GM19397 (cell line): ENCODE results near the gene KANK4.
"Not testable (repeated sequence)": the region's sequence is repeated elsewhere in the genome, so short reads cannot be mapped to it uniquely, and the experiment has no call there.

Experiments used
- ATAC-seq: cut with Tn5 transposase; IDR thresholded peaks from one replicate; pipeline ENCODE4 v1.9.1; 2021; ENCODE audit warnings: mild to moderate bottlenecking, moderate library complexity; ENCODE audit not compliant: unreplicated experiment

KANK4 gene

GRCh38 chr1:62274496-62275485 lies 44.4 kb downstream of the KANK4 start:
- ATAC-seq, result no peak

- no peak for ATAC-seq
Measured at GRCh38 chr1:62273953-62274352, 45.3 kb downstream of the KANK4 start.

GRCh38 chr1:62271948-62272728 lies 47.1 kb downstream of the KANK4 start:
- ATAC-seq, result peak; percentile 92

- ATAC-seq, result no peak
Measured at GRCh38 chr1:62271134-62271533, 48.1 kb downstream of the KANK4 start.

GRCh38 chr1:62269851-62270495 lies 49.3 kb downstream of the KANK4 start:
- ATAC-seq, result no peak

GRCh38 chr1:62269439-62269838 lies 49.8 kb downstream of the KANK4 start:
- ATAC-seq, result no peak

GRCh38 chr1:62268315-62268714 lies 50.9 kb downstream of the KANK4 start:
- ATAC-seq, result no peak

- ATAC-seq, result no peak
Measured at GRCh38 chr1:62265956-62266935, 53.0 kb downstream of the KANK4 start.

GRCh38 chr1:62263814-62264353 lies 55.4 kb downstream of the KANK4 start:
- ATAC-seq, result no peak

GRCh38 chr1:62263006-62263813 lies 56.0 kb downstream of the KANK4 start:
- ATAC-seq, result no peak

GRCh38 chr1:62260688-62261087 lies 58.5 kb downstream of the KANK4 start:
- no peak for ATAC-seq

- ATAC-seq, result no peak
Measured at GRCh38 chr1:62259551-62259950, 59.7 kb downstream of the KANK4 start.

- ATAC-seq, result no peak
Measured at GRCh38 chr1:62250126-62250726, 69.0 kb downstream of the KANK4 start.

GRCh38 chr1:62247391-62248168 lies 71.7 kb downstream of the KANK4 start:
- ATAC-seq, result no peak

GRCh38 chr1:62245201-62245600 lies 74.0 kb downstream of the KANK4 start:
- no peak for ATAC-seq

GRCh38 chr1:62244380-62244779 lies 74.9 kb downstream of the KANK4 start:
- not testable (repeated sequence) for ATAC-seq

- no peak for ATAC-seq
Measured at GRCh38 chr1:62241371-62242131, 77.7 kb downstream of the KANK4 start.
